ENCODE results near the gene PRKN. TPM values are rescaled to one million over a fixed set of nuclear protein-coding genes. Genes with fewer than 3 reads are reported as not detected.

Gene PRKN
- total and polyA plus RNA-seq, 2 donors (not counting 3 experiments of a cell fraction or from before 2014, with no cell fraction given) = 0.06 TPM; not detected in 1

DNA sequence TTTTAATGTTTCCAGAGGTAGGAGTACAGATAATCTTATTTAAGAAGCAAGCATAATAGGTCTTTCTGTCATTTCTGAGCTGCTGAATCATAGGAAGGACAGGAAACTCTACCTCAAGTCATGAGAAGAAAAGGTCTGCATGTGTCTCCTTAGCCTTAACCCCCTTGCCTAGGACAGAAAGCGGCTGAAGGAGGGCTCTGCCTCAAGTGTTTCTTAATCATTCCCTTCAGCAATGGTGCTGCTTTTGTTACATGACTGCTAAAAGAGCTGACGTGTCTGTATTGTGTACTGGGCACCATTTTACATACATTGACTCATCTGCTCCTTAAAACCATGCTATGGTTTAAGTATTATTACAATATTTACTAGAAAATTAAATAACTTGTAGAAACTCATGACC lies 889.7 kb downstream of the PRKN start:
- Histone ChIP-seq H3K79me2 (ENCODE audit: control insufficient read depth, insufficient read depth, low read length) (no peaks in the 10 kb centered on the region), H4K20me1 (replicated peaks; ENCODE audit: control insufficient read depth, extremely low read depth, insufficient read depth, low read length) (no peaks in the 10 kb centered on the region), H2AFZ (ENCODE audit: low read depth, low read length) (no peak overlapping the region), H3K4me1 (ENCODE audit: control insufficient read depth, extremely low read depth, insufficient read depth, low read length) (no peaks in the 10 kb centered on the region), H3K9me3 (replicated peaks; ENCODE audit: control insufficient read depth, insufficient read depth, low read length) (no peaks in the 10 kb centered on the region), H3K9me1 (replicated peaks; ENCODE audit: control insufficient read depth, extremely low read depth, insufficient read depth, low read length) (no peaks in the 10 kb centered on the region), H3K4me3 (replicated peaks in 1 of 3; ENCODE audit: insufficient read depth in 1 of 3, low read depth in 1 of 3, low read length in 3 of 3) (no peak overlapping the region), H3K36me3 (ENCODE audit: control insufficient read depth in 2 of 2, extremely low read depth in 1 of 2, insufficient read depth in 2 of 2, low read length in 2 of 2) (no peaks in the 10 kb centered on the region), H3K27ac (ENCODE audit: insufficient read depth, low read depth, low read length) (no peak overlapping the region), H3K27me3 (ENCODE audit: control insufficient read depth in 2 of 2, insufficient read depth in 2 of 2, low read length in 2 of 2) (no peaks in the 10 kb centered on the region), H3K4me2 (ENCODE audit: insufficient read depth, low read length) (no peak overlapping the region), H3K9ac (replicated peaks; ENCODE audit: extremely low read depth, insufficient read depth, low read length) (no peak overlapping the region)
- intact Hi-C loops (cut with micrococcal nuclease) = no loop called here
- DNase-seq (ENCODE audit: low read depth, low spot score) = no peak
- no TSS peak for BruUV-seq (replicated peaks)
- TF ChIP-seq POLR2AphosphoS5 (IDR thresholded peaks at IDR 0.05; ENCODE audit: insufficient read depth, low read depth, low read length) = no peak
- no peak for TF ChIP-seq MYC (IDR thresholded peaks at IDR 0.05; ENCODE audit: low read depth, low read length)
- no peak for TF ChIP-seq EZH2 (IDR thresholded peaks at IDR 0.05; ENCODE audit: borderline replicate concordance, low read depth, low read length, severe bottlenecking)
- TF ChIP-seq FOS (IDR thresholded peaks at IDR 0.05; ENCODE audit: borderline replicate concordance, insufficient read depth, low read length) = no peak
- no peak for TF ChIP-seq POLR2A (IDR thresholded peaks at IDR 0.05; ENCODE audit: low read depth, low read length)
- TF ChIP-seq GATA2 (IDR thresholded peaks at IDR 0.05; ENCODE audit: insufficient read depth, insufficient read length, low read depth, low read length) = no peak
- no peak for TF ChIP-seq JUN (IDR thresholded peaks at IDR 0.05; ENCODE audit: borderline replicate concordance, insufficient read depth, insufficient read length, low read depth)
- no peak for TF ChIP-seq MAX (IDR thresholded peaks at IDR 0.05; ENCODE audit: insufficient read depth, insufficient read length)
- TF ChIP-seq CTCF (IDR thresholded peaks at IDR 0.05; ENCODE audit: extremely low read depth in 1 of 2, insufficient read depth in 1 of 2, low read depth in 1 of 2, low read length in 2 of 2) = no peak
- ChIA-PET CTCF (no interaction called here), POLR2A (no interaction called here)
- no peak for FAIRE-seq
- dilution Hi-C loops (cut with MboI; ENCODE audit: extremely low pct_ligation_motif_present, low sequenced_read_pairs) = no loop called here

Data from endothelial cell of umbilical vein (primary cell).